Skeletal muscle tissue (tissue), 4 donors: ENCODE measurements around the gene NOTCH2. TPM values are rescaled to one million over a fixed set of nuclear protein-coding genes. Genes with fewer than 3 reads are reported as not detected.
A peak's percentile ranks its signal among the peaks of the same experiment; 100 is the strongest.
"Not testable (repeated sequence)": the region's sequence is repeated elsewhere in the genome, so short reads cannot be mapped to it uniquely, and the experiment has no call there.

Experiments used
- H3K27ac ChIP-seq: one replicate; pipeline ENCODE4 v1.7.0; 2013; ENCODE audit warnings: mild to moderate bottlenecking, low read depth, low read length, inconsistent platforms
- H3K27me3 ChIP-seq, 3 donors: one replicate each; pipeline ENCODE4 v1.7.0; 2013; ENCODE audit warnings: low read length in 3 of 3; ENCODE audit not compliant: control insufficient read depth in 3 of 3, insufficient read depth in 3 of 3
- H3K36me3 ChIP-seq, 3 donors: one replicate each; pipeline ENCODE4 v1.7.0; 2013; ENCODE audit warnings: low read length in 3 of 3; ENCODE audit not compliant: control insufficient read depth in 3 of 3, insufficient read depth in 3 of 3
- H3K4me1 ChIP-seq, 3 donors: one replicate each; pipeline ENCODE4 v1.7.0; 2013; ENCODE audit warnings: low read length in 3 of 3, mild to moderate bottlenecking in 3 of 3; ENCODE audit not compliant: control insufficient read depth in 3 of 3, insufficient read depth in 3 of 3
- H3K4me3 ChIP-seq, 3 donors: one replicate each; pipeline ENCODE4 v1.7.0; 2013; ENCODE audit warnings: low read length in 3 of 3
- H3K9ac ChIP-seq, 3 donors: one replicate each; pipeline ENCODE4 v1.7.0; 2013; ENCODE audit warnings: low read length in 3 of 3, mild to moderate bottlenecking in 3 of 3, moderate library complexity in 2 of 3, low read depth in 1 of 3
- H3K9me3 ChIP-seq, 3 donors: one replicate each; pipeline ENCODE4 v1.7.0; 2013; ENCODE audit warnings: low read length in 3 of 3; ENCODE audit not compliant: control insufficient read depth in 3 of 3
- total RNA-seq: library from RNA; depleted of rRNA; stranded (reverse); fragments of >200 nt; gene quantifications from one replicate; pipeline ENCODE4 v1.2.3, GENCODE V29; 2014
- donor health status: Osteomylitis.

The NOTCH2 gene
- 101 TPM for total RNA-seq

- not testable (repeated sequence) for H3K4me1 ChIP-seq, H3K27me3 ChIP-seq, H3K9me3 ChIP-seq, H3K27ac ChIP-seq, H3K36me3 ChIP-seq
- Histone ChIP-seq H3K4me3 (peak within 1 kb of the TSS in 2 of 3 donors; percentile 32 to 54), H3K9ac (peak within 1 kb of the TSS in 2 of 3 donors; percentile 38 to 57)
Measured at GRCh38 chr1:120069067-120069919, at the start of gene NOTCH2. TSS of gene NOTCH2 (minus strand) at chr1:120069662. CDS start at chr1:120069406, 256 bp downstream.

- peak overlapping the region; percentile 30 for H3K27ac ChIP-seq
Measured at GRCh38 chr1:120117371-120118177, 48.1 kb upstream of the NOTCH2 start.

GRCh38 chr1:120116094-120116493 is 46.6 kb upstream of the NOTCH2 start:
- H3K9me3 ChIP-seq, H3K4me3 ChIP-seq, H3K9ac ChIP-seq: not testable (repeated sequence)

More at GRCh38 chr1:120117371-120118177, 48.1 kb upstream of the NOTCH2 start:
- not testable (repeated sequence) for H3K36me3 ChIP-seq, H3K4me1 ChIP-seq, H3K9me3 ChIP-seq, H3K9ac ChIP-seq, H3K4me3 ChIP-seq, H3K27me3 ChIP-seq

GRCh38 chr1:120113134-120113533 is 43.7 kb upstream of the NOTCH2 start:
- H3K4me3 ChIP-seq, H3K9ac ChIP-seq, H3K4me1 ChIP-seq: not testable (repeated sequence)

More at GRCh38 chr1:120116094-120116493, 46.6 kb upstream of the NOTCH2 start:
- H3K36me3 ChIP-seq, H3K4me1 ChIP-seq, H3K27ac ChIP-seq, H3K27me3 ChIP-seq: not testable (repeated sequence)

GRCh38 chr1:120112212-120112611 is 42.8 kb upstream of the NOTCH2 start:
- not testable (repeated sequence) for H3K27me3 ChIP-seq, H3K9me3 ChIP-seq, H3K36me3 ChIP-seq, H3K4me3 ChIP-seq, H3K27ac ChIP-seq, H3K9ac ChIP-seq, H3K4me1 ChIP-seq

More at GRCh38 chr1:120113134-120113533, 43.7 kb upstream of the NOTCH2 start:
- not testable (repeated sequence) for H3K36me3 ChIP-seq, H3K9me3 ChIP-seq, H3K27me3 ChIP-seq, H3K27ac ChIP-seq

GRCh38 chr1:120111771-120112170 is 42.3 kb upstream of the NOTCH2 start:
- not testable (repeated sequence) for H3K4me1 ChIP-seq, H3K27me3 ChIP-seq, H3K36me3 ChIP-seq, H3K9ac ChIP-seq, H3K27ac ChIP-seq, H3K9me3 ChIP-seq, H3K4me3 ChIP-seq

- not testable (repeated sequence) for H3K9me3 ChIP-seq, H3K4me1 ChIP-seq, H3K4me3 ChIP-seq, H3K27ac ChIP-seq, H3K27me3 ChIP-seq, H3K9ac ChIP-seq, H3K36me3 ChIP-seq
Measured at GRCh38 chr1:120111008-120111407, 41.5 kb upstream of the NOTCH2 start.

- H3K27me3 ChIP-seq, H3K27ac ChIP-seq, H3K9ac ChIP-seq, H3K4me3 ChIP-seq, H3K4me1 ChIP-seq, H3K36me3 ChIP-seq, H3K9me3 ChIP-seq: not testable (repeated sequence)
Measured at GRCh38 chr1:120109656-120110055, 40.2 kb upstream of the NOTCH2 start.

- not testable (repeated sequence) for H3K9ac ChIP-seq, H3K27me3 ChIP-seq, H3K27ac ChIP-seq, H3K36me3 ChIP-seq, H3K9me3 ChIP-seq, H3K4me3 ChIP-seq, H3K4me1 ChIP-seq
Measured at GRCh38 chr1:120109180-120109579, 39.7 kb upstream of the NOTCH2 start.

GRCh38 chr1:120105288-120105687 is 35.8 kb upstream of the NOTCH2 start:
- H3K4me3 ChIP-seq, H3K9ac ChIP-seq, H3K4me1 ChIP-seq, H3K27me3 ChIP-seq, H3K27ac ChIP-seq, H3K9me3 ChIP-seq, H3K36me3 ChIP-seq: not testable (repeated sequence)
